HG02610 (cell line): ENCODE data around the gene CCRL2.

Source experiments
- ATAC-seq: cut with Tn5 transposase; IDR thresholded peaks from one replicate; pipeline ENCODE4 v1.9.1; 2021; ENCODE audit warnings: mild to moderate bottlenecking, moderate library complexity; ENCODE audit not compliant: unreplicated experiment

Gene CCRL2

DNA sequence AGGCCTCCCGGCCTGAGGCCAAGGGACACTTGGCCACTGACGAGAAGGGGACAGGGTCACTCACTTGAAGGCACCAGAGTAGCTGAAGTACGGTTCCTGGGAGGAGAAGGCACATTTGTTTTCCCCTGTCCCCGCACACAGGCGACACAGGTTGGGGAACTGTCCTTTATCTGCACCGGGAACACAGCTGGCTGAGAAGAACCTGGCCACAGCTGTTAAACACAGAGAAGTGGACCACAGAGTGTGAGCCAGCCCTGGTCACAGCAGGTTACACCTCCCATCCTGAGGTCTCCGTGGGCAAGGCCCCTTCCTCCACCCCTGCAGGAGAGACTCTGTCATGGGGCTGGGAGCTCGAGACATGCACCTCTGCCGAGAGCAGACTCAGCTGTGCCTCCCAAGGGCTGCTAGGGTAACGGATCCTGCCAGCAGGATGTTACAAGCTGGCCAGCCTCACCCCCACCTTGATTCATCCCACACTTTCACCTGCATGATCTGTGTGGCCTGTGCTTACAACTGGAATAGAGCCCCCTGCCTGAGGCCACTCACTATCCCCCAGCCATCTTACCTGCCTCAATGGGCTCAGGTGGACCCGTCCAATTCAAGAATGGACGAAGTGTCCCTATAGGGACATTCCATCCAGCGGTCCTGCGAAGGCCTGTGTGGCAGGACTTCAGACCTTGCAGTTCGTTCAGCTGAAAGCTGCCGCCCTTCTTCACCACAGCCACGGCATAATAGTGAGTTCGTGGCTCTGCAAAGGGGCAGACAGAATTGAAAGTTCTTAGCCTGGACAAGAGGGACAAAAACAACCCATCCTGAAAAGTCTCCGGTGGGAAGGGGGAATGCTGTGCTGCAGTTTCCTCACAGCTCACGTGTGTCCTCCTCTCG, 48.4 kb downstream of the CCRL2 start:
- no peak for ATAC-seq

DNA sequence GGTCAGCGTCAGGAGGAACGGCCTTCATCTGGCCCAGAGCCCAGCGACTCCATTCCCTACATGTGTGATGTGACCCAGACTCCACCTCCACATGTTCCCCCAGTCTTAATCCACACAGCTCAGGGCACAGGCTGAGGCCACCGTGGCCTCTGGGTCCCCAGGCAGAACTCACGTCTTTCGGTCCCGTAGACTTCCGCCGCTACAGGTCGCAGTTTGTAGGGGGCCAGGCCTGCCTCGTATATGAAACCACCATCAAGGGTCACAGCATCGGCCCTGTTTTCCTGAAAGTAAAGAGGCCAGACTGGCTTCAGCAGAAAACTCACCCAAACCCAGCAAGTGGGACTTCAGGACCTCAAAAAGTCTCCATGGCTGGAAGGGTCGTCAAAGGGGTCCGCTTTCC, 49.1 kb downstream of the CCRL2 start:
- ATAC-seq: no peak
